HepG2 (cell line): Measurements from ENCODE around the gene TAF1D. TPM values are rescaled to one million over a fixed set of nuclear protein-coding genes. Genes with fewer than 3 reads are reported as not detected.

ENCODE experiments used
- ATRX ChIP-seq: sonication (generic); formaldehyde crosslinking; IDR thresholded peaks from 2 replicates; pipeline ENCODE4 v1.4.0; 2020; ENCODE audit warnings: missing genetic modification reagents, borderline replicate concordance
- CHD4 ChIP-seq: fragments of 200-600 bp; sonication (generic); IDR thresholded peaks from 2 replicates; pipeline ENCODE4 v1.7.0; 2017; ENCODE audit warnings: mild to moderate bottlenecking, low read length, borderline replicate concordance
- HNRNPL ChIP-seq: fragments of 200-400 bp; formaldehyde crosslinking; IDR thresholded peaks from 2 replicates; pipeline ENCODE4 v1.6.1; 2017; ENCODE audit warnings: mild to moderate bottlenecking, low read depth, low read length
- KDM5B ChIP-seq: sonication (generic); formaldehyde crosslinking; IDR thresholded peaks from 2 replicates; pipeline ENCODE4 v1.4.0; 2020; ENCODE audit warnings: missing genetic modification reagents, mild to moderate bottlenecking, borderline replicate concordance
- KMT2A ChIP-seq: sonication (generic); formaldehyde crosslinking; IDR thresholded peaks from 2 replicates; pipeline ENCODE4 v1.4.0; 2020; ENCODE audit warnings: missing genetic modification reagents
- MBNL3 ChIP-seq: fragments of 250-450 bp; sonication (Bioruptor Pico); conservative IDR thresholded peaks from 2 replicates; pipeline ENCODE4 v1.8.0; 2022; ENCODE audit warnings: mild to moderate bottlenecking, inconsistent platforms
- MED8 ChIP-seq: sonication (generic); formaldehyde crosslinking; IDR thresholded peaks from 2 replicates; pipeline ENCODE4 v1.8.1; 2023; ENCODE audit warnings: mild to moderate bottlenecking, missing genetic modification reagents; ENCODE audit not compliant: insufficient replicate concordance
- MYNN ChIP-seq: sonication (generic); formaldehyde crosslinking; IDR thresholded peaks from 2 replicates; pipeline ENCODE4 v1.4.0; 2020; ENCODE audit warnings: mild to moderate bottlenecking, low read depth, missing genetic modification reagents
- NCOR1 ChIP-seq: fragments of 200-600 bp; sonication (generic); IDR thresholded peaks from 2 replicates; pipeline ENCODE4 v1.7.0; 2017; ENCODE audit warnings: antibody characterized with exemption, low read length, borderline replicate concordance
- NFKB2 ChIP-seq: sonication (generic); formaldehyde crosslinking; IDR thresholded peaks from 2 replicates; pipeline ENCODE4 v1.4.0; 2020; ENCODE audit warnings: missing genetic modification reagents, borderline replicate concordance
- RAD21 ChIP-seq: fragments of 450-650 bp; formaldehyde crosslinking; IDR thresholded peaks from 2 replicates; pipeline ENCODE4 v1.5.0; 2020; ENCODE audit warnings: mild to moderate bottlenecking
- WIZ ChIP-seq: sonication (generic); formaldehyde crosslinking; IDR thresholded peaks from 2 replicates; pipeline ENCODE4 v1.5.1; 2020; ENCODE audit warnings: mild to moderate bottlenecking, missing genetic modification reagents
- ZNF20 ChIP-seq: sonication (generic); formaldehyde crosslinking; IDR thresholded peaks from 2 replicates; pipeline ENCODE4 v1.4.0; 2020; ENCODE audit warnings: mild to moderate bottlenecking, moderate library complexity, missing genetic modification reagents
- ZNF570 ChIP-seq: sonication (generic); formaldehyde crosslinking; IDR thresholded peaks from 2 replicates; pipeline ENCODE4 v1.4.0; 2020; ENCODE audit warnings: mild to moderate bottlenecking, missing genetic modification reagents, borderline replicate concordance
- ZNF605 ChIP-seq: sonication (generic); formaldehyde crosslinking; IDR thresholded peaks from 2 replicates; pipeline ENCODE4 v1.8.0; 2022; ENCODE audit warnings: mild to moderate bottlenecking, missing genetic modification reagents
- ZNF772 ChIP-seq: sonication (generic); formaldehyde crosslinking; IDR thresholded peaks from 2 replicates; pipeline ENCODE4 v1.5.0; 2020; ENCODE audit warnings: mild to moderate bottlenecking, missing genetic modification reagents
- ZNF841 ChIP-seq: sonication (generic); formaldehyde crosslinking; IDR thresholded peaks from 2 replicates; pipeline ENCODE4 v1.8.1; 2023; ENCODE audit warnings: missing genetic modification reagents, borderline replicate concordance
- polyA plus RNA-seq, 8 experiments: library from polyadenylated mRNA; depleted of rRNA in 3 of 8; stranded (reverse) in 7 of 8; unstranded in 1 of 8; fragments of >200 nt; fragmentation: Illumina TruSeq in 4 of 8; extraction: Trizol in 4 of 8; gene quantifications; 2 replicates each; pipeline versions ENCODE4 v1.2.1 to v1.2.3, GENCODE V29; 2011 to 2016; ENCODE audit warnings: low read depth in 4 of 8, missing spikeins in 1 of 8, mixed read lengths in 1 of 8; ENCODE audit not compliant: insufficient read depth in 1 of 8
- total RNA-seq, 5 experiments: library from RNA; depleted of rRNA; stranded (reverse); fragments of >200 nt; fragmentation: Illumina TruSeq; extraction: Trizol; gene quantifications; 2 replicates each; pipeline ENCODE4 v1.2.3, GENCODE V29; 2016; ENCODE audit warnings: low read depth in 1 of 5
- TF ChIP-seq, protein P1 (sequence below): IDR thresholded peaks from 2 replicates; pipeline ENCODE4 v1.6.1; 2016; ENCODE audit warnings: mild to moderate bottlenecking, missing biosample characterization, missing genetic modification reagents
- TF ChIP-seq, protein P2 (sequence below): sonication (generic); formaldehyde crosslinking; IDR thresholded peaks from 2 replicates; pipeline ENCODE4 v1.5.0; 2020; ENCODE audit warnings: missing genetic modification reagents, mild to moderate bottlenecking, borderline replicate concordance
- TF ChIP-seq, protein P3 (sequence below): sonication (generic); formaldehyde crosslinking; IDR thresholded peaks from 2 replicates; pipeline ENCODE4 v1.4.0; 2020; ENCODE audit warnings: missing genetic modification reagents, borderline replicate concordance
- TF ChIP-seq, protein P4 (sequence below): IDR thresholded peaks from 2 replicates; pipeline ENCODE4 v1.6.1; 2016; ENCODE audit warnings: missing compliant biosample characterization, missing genetic modification reagents, borderline replicate concordance
- TF ChIP-seq, protein P5 (sequence below): sonication (generic); formaldehyde crosslinking; conservative IDR thresholded peaks from 2 replicates; pipeline ENCODE4 v1.4.0; 2020; ENCODE audit warnings: missing genetic modification reagents
- TF ChIP-seq, protein P6 (sequence below): sonication (generic); formaldehyde crosslinking; IDR thresholded peaks from 2 replicates; pipeline ENCODE4 v1.5.0; 2020; ENCODE audit warnings: missing genetic modification reagents

TAF1D gene
- total and polyA plus RNA-seq, 2 of the 13 experiments (the other 11 are each of a cell fraction or from before 2014, with no cell fraction given), result 132 to 207 TPM

DNA sequence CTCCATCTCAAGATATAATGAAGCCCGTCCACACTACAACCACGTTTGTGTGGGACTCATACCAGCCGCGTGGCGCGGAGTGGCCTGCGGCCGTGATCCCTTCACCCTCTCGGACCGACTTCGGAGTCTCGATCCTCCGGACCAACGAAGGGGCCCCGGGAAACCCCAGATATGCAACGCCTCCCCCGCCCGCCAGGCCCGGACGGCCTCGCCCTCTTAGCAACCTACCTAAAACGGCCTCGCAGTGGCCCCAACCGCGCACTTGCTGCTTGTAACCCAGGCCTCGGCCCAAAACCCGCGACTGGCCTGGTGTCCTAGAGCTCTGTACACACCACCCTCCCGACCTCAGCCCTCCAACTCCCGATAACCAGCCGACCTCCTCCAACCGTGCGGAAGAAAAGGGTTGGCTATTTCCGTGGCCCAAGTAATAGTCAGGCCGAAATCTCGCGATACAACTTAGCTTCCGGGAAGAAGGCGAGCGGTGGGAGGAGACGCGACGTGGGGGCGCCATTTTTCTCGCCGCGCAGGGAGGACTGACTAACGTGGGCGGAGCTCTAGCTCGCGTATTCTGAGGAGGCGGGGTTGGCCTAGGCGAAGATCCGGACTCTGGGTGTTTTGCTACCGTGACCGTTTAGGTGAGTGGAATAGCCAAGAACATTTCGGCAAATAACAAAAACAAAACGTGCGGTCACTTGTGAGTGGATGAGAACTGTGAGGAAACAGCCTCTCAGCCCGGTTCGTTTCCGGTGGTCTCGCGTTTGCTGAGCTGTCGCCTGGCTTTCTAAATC is at the start of gene TAF1D, which contains the start of gene C11orf54 (continued):
- TF ChIP-seq, protein P1, sequence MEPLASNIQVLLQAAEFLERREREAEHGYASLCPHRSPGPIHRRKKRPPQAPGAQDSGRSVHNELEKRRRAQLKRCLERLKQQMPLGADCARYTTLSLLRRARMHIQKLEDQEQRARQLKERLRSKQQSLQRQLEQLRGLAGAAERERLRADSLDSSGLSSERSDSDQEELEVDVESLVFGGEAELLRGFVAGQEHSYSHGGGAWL (CRISPR knock-in tag), result peak; percentile 26; the same call in 1 of the 2 replicates
- 0 out of 2 replicates have a peak, but pooled peaks have one; percentile 75 for TF ChIP-seq NCOR1
- peak; percentile 76; the same call in 1 of the 2 replicates for TF ChIP-seq HNRNPL
- peak; percentile 78; the same call in 1 of the 2 replicates for TF ChIP-seq ZNF605
- TF ChIP-seq MYNN (CRISPR knock-in tag), result no peak
- TF ChIP-seq, protein P2, sequence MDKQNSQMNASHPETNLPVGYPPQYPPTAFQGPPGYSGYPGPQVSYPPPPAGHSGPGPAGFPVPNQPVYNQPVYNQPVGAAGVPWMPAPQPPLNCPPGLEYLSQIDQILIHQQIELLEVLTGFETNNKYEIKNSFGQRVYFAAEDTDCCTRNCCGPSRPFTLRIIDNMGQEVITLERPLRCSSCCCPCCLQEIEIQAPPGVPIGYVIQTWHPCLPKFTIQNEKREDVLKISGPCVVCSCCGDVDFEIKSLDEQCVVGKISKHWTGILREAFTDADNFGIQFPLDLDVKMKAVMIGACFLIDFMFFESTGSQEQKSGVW (CRISPR knock-in tag), result no peak
- TF ChIP-seq RAD21 (CRISPR knock-in tag), result no peak
- TF ChIP-seq ZNF841 (CRISPR knock-in tag), result no peak
- no peak for TF ChIP-seq WIZ (CRISPR knock-in tag)
- TF ChIP-seq, protein P3, sequence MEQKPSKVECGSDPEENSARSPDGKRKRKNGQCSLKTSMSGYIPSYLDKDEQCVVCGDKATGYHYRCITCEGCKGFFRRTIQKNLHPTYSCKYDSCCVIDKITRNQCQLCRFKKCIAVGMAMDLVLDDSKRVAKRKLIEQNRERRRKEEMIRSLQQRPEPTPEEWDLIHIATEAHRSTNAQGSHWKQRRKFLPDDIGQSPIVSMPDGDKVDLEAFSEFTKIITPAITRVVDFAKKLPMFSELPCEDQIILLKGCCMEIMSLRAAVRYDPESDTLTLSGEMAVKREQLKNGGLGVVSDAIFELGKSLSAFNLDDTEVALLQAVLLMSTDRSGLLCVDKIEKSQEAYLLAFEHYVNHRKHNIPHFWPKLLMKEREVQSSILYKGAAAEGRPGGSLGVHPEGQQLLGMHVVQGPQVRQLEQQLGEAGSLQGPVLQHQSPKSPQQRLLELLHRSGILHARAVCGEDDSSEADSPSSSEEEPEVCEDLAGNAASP (CRISPR knock-in tag), result peak; percentile 26; the same call in 1 of the 2 replicates
- TF ChIP-seq KDM5B (CRISPR knock-in tag), result no peak; the same call in 1 of the 2 replicates
- no peak for TF ChIP-seq ATRX
- no peak for TF ChIP-seq MED8 (CRISPR knock-in tag)
- TF ChIP-seq CHD4, result no peak
- TF ChIP-seq, protein P4, sequence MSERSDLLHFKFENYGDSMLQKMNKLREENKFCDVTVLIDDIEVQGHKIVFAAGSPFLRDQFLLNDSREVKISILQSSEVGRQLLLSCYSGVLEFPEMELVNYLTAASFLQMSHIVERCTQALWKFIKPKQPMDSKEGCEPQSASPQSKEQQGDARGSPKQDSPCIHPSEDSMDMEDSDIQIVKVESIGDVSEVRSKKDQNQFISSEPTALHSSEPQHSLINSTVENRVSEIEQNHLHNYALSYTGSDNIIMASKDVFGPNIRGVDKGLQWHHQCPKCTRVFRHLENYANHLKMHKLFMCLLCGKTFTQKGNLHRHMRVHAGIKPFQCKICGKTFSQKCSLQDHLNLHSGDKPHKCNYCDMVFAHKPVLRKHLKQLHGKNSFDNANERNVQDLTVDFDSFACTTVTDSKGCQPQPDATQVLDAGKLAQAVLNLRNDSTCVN (CRISPR knock-in tag), result no peak
- no peak for TF ChIP-seq NFKB2 (CRISPR knock-in tag)
- no peak for TF ChIP-seq MBNL3 (CRISPR knock-in tag)
- TF ChIP-seq ZNF772, result no peak; the same call in 1 of the 2 replicates
- TF ChIP-seq, protein P5, sequence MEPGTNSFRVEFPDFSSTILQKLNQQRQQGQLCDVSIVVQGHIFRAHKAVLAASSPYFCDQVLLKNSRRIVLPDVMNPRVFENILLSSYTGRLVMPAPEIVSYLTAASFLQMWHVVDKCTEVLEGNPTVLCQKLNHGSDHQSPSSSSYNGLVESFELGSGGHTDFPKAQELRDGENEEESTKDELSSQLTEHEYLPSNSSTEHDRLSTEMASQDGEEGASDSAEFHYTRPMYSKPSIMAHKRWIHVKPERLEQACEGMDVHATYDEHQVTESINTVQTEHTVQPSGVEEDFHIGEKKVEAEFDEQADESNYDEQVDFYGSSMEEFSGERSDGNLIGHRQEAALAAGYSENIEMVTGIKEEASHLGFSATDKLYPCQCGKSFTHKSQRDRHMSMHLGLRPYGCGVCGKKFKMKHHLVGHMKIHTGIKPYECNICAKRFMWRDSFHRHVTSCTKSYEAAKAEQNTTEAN, result no peak
- TF ChIP-seq ZNF20 (CRISPR knock-in tag), result no peak
- TF ChIP-seq, protein P6, sequence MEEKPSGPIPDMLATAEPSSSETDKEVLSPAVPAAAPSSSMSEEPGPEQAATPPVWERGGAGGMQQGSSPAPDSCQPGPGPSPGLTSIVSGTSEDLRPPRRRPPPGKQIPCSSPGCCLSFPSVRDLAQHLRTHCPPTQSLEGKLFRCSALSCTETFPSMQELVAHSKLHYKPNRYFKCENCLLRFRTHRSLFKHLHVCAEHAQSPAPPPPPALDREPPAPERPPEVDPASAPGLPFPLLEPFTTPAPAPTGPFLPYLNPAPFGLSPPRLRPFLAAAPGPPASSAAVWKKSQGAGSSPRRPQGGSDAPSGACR (CRISPR knock-in tag), result peak; percentile 87; the same call in 1 of the 2 replicates
- TF ChIP-seq ZNF570 (CRISPR knock-in tag), result no peak
- TF ChIP-seq KMT2A (CRISPR knock-in tag), result peak; percentile 78
